Measurements from ENCODE around the gene ABCC9. TPM values are rescaled to one million over a fixed set of nuclear protein-coding genes. Genes with fewer than 3 reads are reported as not detected.
A peak's percentile ranks its signal among the peaks of the same experiment; 100 is the strongest.

The ABCC9 gene
- total RNA-seq, 2 donors from 2014 or later = 25.0 to 52.8 TPM

GRCh38 chr12:21831791-21832344, 109.4 kb downstream of the ABCC9 start:
- Histone ChIP-seq H3K4me1 (peaks cover 0 to 4% of the 10 kb centered on the region in 2 donors), H3K9me3 (no peaks in the 10 kb centered on the region), H3K36me3 (no peaks in the 10 kb centered on the region), H3K4me3 (no peak overlapping the region), H3K27me3 (no peaks in the 10 kb centered on the region), H3K27ac (peak overlapping the region; percentile 55 to 69)
- DNase-seq (ENCODE audit: low spot score) = peak; percentile 60
- TF ChIP-seq CTCF (IDR thresholded peaks at IDR 0.05) = no peak

- H3K27ac ChIP-seq = peak overlapping the region in 1 of 2 donors; percentile 20
- TF ChIP-seq CTCF (IDR thresholded peaks at IDR 0.05) = no peak
- H3K4me1 ChIP-seq = peaks cover 0 to 7% of the 10 kb centered on the region in 2 donors
- no peaks in the 10 kb centered on the region for H3K9me3 ChIP-seq
- H3K4me3 ChIP-seq = no peak overlapping the region
- H3K36me3 ChIP-seq = no peaks in the 10 kb centered on the region
- no peak for DNase-seq (ENCODE audit: low spot score)
- no peaks in the 10 kb centered on the region for H3K27me3 ChIP-seq
These were observed 112.4 kb downstream of the ABCC9 start for GRCh38 chr12:21828779-21829178.

- no peaks in the 10 kb centered on the region for H3K9me3 ChIP-seq
- DNase-seq (ENCODE audit: low spot score) = no peak
- peaks cover 0 to 7% of the 10 kb centered on the region in 2 donors for H3K4me1 ChIP-seq
- peak overlapping the region; percentile 18 to 20 for H3K27ac ChIP-seq
- TF ChIP-seq CTCF (IDR thresholded peaks at IDR 0.05) = no peak
- H3K36me3 ChIP-seq = no peaks in the 10 kb centered on the region
- no peaks in the 10 kb centered on the region for H3K27me3 ChIP-seq
- H3K4me3 ChIP-seq = no peak overlapping the region
These were observed 113.0 kb downstream of the ABCC9 start for GRCh38 chr12:21828136-21828775.

GRCh38 chr12:21827083-21827482, 114.1 kb downstream of the ABCC9 start:
- Histone ChIP-seq H3K9me3 (no peaks in the 10 kb centered on the region), H3K27ac (peak overlapping the region in 1 of 2 donors; percentile 21), H3K4me3 (no peak overlapping the region), H3K27me3 (no peaks in the 10 kb centered on the region), H3K4me1 (peaks cover 0 to 7% of the 10 kb centered on the region in 2 donors), H3K36me3 (no peaks in the 10 kb centered on the region)
- no peak for TF ChIP-seq CTCF (IDR thresholded peaks at IDR 0.05)
- DNase-seq (ENCODE audit: low spot score) = no peak

GRCh38 chr12:21826618-21826910, 114.7 kb downstream of the ABCC9 start:
- DNase-seq (ENCODE audit: low spot score) = no peak
- TF ChIP-seq CTCF (IDR thresholded peaks at IDR 0.05) = no peak
- Histone ChIP-seq H3K27me3 (no peaks in the 10 kb centered on the region), H3K36me3 (no peaks in the 10 kb centered on the region), H3K4me3 (no peak overlapping the region), H3K27ac (no peak overlapping the region), H3K9me3 (no peaks in the 10 kb centered on the region), H3K4me1 (peaks cover 0 to 7% of the 10 kb centered on the region in 2 donors)
